ENCODE results near the gene STYXL2. TPM values are rescaled to one million over a fixed set of nuclear protein-coding genes. Genes with fewer than 3 reads are reported as not detected.

Gene STYXL2
- total and polyA plus RNA-seq, 8 donors = 0.12 to 1.3 (median 0.66) TPM; not detected in 1

- H3K4me3 ChIP-seq = no peak overlapping the region
- ATAC-seq = no peak
- no peaks in the 10 kb centered on the region for H3K36me3 ChIP-seq
- no peaks in the 10 kb centered on the region for H3K9me3 ChIP-seq
- no peak for TF ChIP-seq CTCF (IDR thresholded peaks at IDR 0.05)
- no peak for DNase-seq
- intact Hi-C loops (cut with DNase I) = no loop called here
- H3K4me1 ChIP-seq = no peaks in the 10 kb centered on the region
- H3K27me3 ChIP-seq = peaks cover 0 to 23% of the 10 kb centered on the region in 2 donors
- H3K27ac ChIP-seq = no peak overlapping the region
Measured at GRCh38 chr1:167115655-167116054, 21.8 kb downstream of the STYXL2 start.

- no peak for TF ChIP-seq CTCF (IDR thresholded peaks at IDR 0.05)
- Histone ChIP-seq H3K27ac (no peak overlapping the region), H3K4me3 (no peak overlapping the region), H3K4me1 (peaks cover 1 to 4% of the 10 kb centered on the region in 2 donors), H3K27me3 (peaks cover 0 to 28% of the 10 kb centered on the region in 2 donors), H3K36me3 (no peaks in the 10 kb centered on the region), H3K9me3 (no peaks in the 10 kb centered on the region)
- no peak for DNase-seq
- intact Hi-C loops (cut with DNase I) = no loop called here
- no peak for ATAC-seq
Measured at GRCh38 chr1:167116174-167116573, 22.3 kb downstream of the STYXL2 start.

- TF ChIP-seq CTCF (IDR thresholded peaks at IDR 0.05) = no peak
- H3K36me3 ChIP-seq = no peaks in the 10 kb centered on the region
- intact Hi-C loops (cut with DNase I) = no loop called here
- H3K27ac ChIP-seq = no peak overlapping the region
- DNase-seq = no peak
- no peak for ATAC-seq
- H3K4me3 ChIP-seq = no peak overlapping the region
- peaks cover 0 to 34% of the 10 kb centered on the region in 2 donors for H3K27me3 ChIP-seq
- no peaks in the 10 kb centered on the region for H3K9me3 ChIP-seq
- peaks cover 3 to 11% of the 10 kb centered on the region in 2 donors for H3K4me1 ChIP-seq
Measured at GRCh38 chr1:167117225-167117624, 23.4 kb downstream of the STYXL2 start.

- TF ChIP-seq CTCF (IDR thresholded peaks at IDR 0.05) = no peak
- ATAC-seq (no peak), DNase-seq (no peak)
- Histone ChIP-seq H3K36me3 (no peaks in the 10 kb centered on the region), H3K4me3 (no peak overlapping the region), H3K9me3 (no peaks in the 10 kb centered on the region), H3K27ac (no peak overlapping the region), H3K4me1 (peaks cover 3 to 11% of the 10 kb centered on the region in 2 donors), H3K27me3 (peaks cover 0 to 34% of the 10 kb centered on the region in 2 donors)
- intact Hi-C loops (cut with DNase I) = no loop called here
Measured at GRCh38 chr1:167118188-167118587, 24.3 kb downstream of the STYXL2 start.

- Histone ChIP-seq H3K4me1 (peaks cover 3 to 11% of the 10 kb centered on the region in 2 donors), H3K27me3 (peaks cover 0 to 34% of the 10 kb centered on the region in 2 donors), H3K4me3 (no peak overlapping the region), H3K27ac (no peak overlapping the region), H3K36me3 (no peaks in the 10 kb centered on the region), H3K9me3 (no peaks in the 10 kb centered on the region)
- intact Hi-C loops (cut with DNase I) = no loop called here
- no peak for DNase-seq
- no peak for TF ChIP-seq CTCF (IDR thresholded peaks at IDR 0.05)
- ATAC-seq = no peak
Measured at GRCh38 chr1:167119696-167120095, 25.8 kb downstream of the STYXL2 start.
